Measurements from ENCODE around the gene LAMC3.

DNA sequence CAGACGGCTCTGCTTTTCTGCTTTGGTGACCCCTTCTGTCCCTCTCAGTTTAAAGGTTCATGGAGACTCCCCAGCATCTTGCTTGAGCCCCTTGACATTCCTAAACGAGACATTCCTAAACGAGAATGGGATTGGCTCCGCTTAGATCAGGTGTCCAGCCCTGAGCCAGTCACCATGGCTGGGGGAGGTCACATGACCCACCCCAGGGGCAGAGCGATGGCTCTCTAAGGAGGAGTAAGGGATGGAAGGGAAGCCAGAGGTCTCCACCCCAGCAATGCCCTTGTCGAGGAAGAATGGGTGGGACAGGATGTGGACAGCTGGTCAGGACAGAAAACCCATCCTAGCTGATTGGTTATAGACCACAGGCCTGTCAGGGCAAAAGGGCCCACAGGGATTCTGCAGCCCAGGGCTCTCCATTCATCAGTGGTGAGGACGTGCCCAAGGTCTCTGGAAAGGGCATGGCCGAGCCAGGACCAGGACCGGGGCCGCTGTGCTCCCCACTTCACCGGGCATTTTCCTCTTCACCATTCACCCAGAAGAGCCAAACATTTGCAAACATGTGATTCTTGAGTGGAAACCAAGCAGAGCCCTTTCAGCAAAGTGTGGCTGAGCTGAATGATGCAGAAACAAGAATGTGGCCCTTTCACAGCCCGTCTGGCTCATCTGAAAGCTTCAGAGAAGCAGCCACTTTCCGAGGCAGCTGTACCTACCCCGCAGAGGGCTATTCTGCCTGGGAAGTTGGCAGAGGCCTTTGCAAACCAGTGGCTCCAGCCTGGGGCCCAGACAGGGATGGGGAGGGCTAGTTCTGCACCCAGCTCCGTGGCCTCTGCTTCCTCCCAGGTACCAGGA is 67.6 kb downstream of the LAMC3 start:
- TF ChIP-seq CTCF (IDR thresholded peaks at IDR 0.05) (no peak), POLR2AphosphoS5 (IDR thresholded peaks at IDR 0.05) (no peak), POLR2A (IDR thresholded peaks at IDR 0.05) (no peak)

Data from breast epithelium (tissue), 3 donors.